A549 (cell line): ENCODE results near the gene ATP5PD.

Source experiments
- BHLHE40 ChIP-seq: IDR thresholded peaks from 2 replicates; pipeline ENCODE4 v1.6.1; 2012; ENCODE audit warnings: low read depth, low read length, inconsistent platforms
- CTCF ChIP-seq: fragments of >200 bp; sonication (Bioruptor Twin); formaldehyde crosslinking; IDR thresholded peaks from 3 replicates; pipeline ENCODE4 v1.5.1; 2016
- ZNF302 ChIP-seq: fragments of 250-450 bp; sonication (Bioruptor Pico); IDR thresholded peaks from 2 replicates; pipeline ENCODE4 v1.9.0; 2021; ENCODE audit warnings: inconsistent platforms, mild to moderate bottlenecking, moderate library complexity
- TF ChIP-seq, protein P1 (sequence below): fragments of 450-650 bp; IDR thresholded peaks from 2 replicates; pipeline ENCODE4 v1.6.1; 2014; ENCODE audit warnings: antibody characterized with exemption

DNA sequence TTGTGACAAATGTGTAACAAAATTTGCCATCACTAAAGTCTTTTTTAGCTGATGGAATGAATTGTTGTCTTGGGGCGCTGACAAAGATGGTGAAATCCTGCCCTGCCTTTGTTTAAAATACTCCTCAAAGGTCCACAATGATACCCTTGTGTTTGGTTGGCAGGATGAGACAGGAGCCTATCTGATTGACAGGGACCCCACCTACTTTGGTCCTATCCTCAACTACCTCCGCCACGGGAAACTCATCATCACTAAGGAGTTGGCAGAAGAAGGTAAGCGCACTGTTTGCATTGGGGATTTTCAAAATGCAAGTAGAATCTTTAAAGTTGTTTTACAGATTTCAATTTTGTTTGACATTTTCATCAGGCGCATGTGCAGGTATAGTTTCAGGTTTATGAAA lies 2.3 kb upstream of the ATP5PD start:
- TF ChIP-seq ZNF302 (no peak), CTCF (no peak), BHLHE40 (no peak)
- TF ChIP-seq, protein P1, sequence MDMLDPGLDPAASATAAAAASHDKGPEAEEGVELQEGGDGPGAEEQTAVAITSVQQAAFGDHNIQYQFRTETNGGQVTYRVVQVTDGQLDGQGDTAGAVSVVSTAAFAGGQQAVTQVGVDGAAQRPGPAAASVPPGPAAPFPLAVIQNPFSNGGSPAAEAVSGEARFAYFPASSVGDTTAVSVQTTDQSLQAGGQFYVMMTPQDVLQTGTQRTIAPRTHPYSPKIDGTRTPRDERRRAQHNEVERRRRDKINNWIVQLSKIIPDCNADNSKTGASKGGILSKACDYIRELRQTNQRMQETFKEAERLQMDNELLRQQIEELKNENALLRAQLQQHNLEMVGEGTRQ: no peak
